ENCODE measurements around the gene SOBP. TPM values are rescaled to one million over a fixed set of nuclear protein-coding genes. Genes with fewer than 3 reads are reported as not detected.

The SOBP gene
- total RNA-seq, 1 experiment from 2014 or later = 10.1 TPM

DNA sequence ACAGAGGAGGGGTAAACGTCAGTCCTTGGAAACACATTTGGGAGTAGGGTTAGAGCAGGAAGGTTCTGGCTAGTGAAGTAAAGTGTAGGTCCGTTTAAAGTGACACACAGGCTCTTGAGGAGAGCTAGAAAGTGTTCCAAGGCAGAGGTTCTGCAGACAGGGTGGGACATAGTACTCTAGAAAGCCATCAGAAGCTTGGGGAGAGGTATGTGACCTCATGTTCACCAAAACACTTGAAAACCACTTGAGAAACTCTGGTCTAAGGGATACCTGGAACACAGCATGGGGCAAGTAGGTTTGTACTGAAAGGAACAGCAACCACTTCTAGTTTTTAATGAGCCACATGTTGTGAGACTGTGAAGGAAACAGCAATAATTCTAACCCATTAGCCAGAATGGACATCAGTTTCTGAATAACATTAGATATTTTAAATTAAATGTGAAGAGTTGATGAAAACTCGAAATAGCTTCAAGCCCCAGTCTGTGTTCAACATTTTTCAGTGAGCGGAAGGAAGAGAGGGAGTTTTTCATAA lies 49.0 kb downstream of the SOBP start (continued):
- TF ChIP-seq, protein P1, sequence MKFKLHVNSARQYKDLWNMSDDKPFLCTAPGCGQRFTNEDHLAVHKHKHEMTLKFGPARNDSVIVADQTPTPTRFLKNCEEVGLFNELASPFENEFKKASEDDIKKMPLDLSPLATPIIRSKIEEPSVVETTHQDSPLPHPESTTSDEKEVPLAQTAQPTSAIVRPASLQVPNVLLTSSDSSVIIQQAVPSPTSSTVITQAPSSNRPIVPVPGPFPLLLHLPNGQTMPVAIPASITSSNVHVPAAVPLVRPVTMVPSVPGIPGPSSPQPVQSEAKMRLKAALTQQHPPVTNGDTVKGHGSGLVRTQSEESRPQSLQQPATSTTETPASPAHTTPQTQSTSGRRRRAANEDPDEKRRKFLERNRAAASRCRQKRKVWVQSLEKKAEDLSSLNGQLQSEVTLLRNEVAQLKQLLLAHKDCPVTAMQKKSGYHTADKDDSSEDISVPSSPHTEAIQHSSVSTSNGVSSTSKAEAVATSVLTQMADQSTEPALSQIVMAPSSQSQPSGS (CRISPR knock-in tag; IDR thresholded peaks at IDR 0.05; ENCODE audit: borderline replicate concordance, low read depth) = no peak
- TF ChIP-seq ATF1 (CRISPR knock-in tag; IDR thresholded peaks at IDR 0.05) (no peak), ETV6 (CRISPR knock-in tag; IDR thresholded peaks at IDR 0.05) (no peak), NR3C1 (CRISPR knock-in tag; conservative IDR thresholded peaks at IDR 0.05; ENCODE audit: low read depth) (no peak), NR2C2 (CRISPR knock-in tag; IDR thresholded peaks at IDR 0.05) (no peak), NFE2L1 (CRISPR knock-in tag; IDR thresholded peaks at IDR 0.05) (no peak)
- TF ChIP-seq, protein P2, sequence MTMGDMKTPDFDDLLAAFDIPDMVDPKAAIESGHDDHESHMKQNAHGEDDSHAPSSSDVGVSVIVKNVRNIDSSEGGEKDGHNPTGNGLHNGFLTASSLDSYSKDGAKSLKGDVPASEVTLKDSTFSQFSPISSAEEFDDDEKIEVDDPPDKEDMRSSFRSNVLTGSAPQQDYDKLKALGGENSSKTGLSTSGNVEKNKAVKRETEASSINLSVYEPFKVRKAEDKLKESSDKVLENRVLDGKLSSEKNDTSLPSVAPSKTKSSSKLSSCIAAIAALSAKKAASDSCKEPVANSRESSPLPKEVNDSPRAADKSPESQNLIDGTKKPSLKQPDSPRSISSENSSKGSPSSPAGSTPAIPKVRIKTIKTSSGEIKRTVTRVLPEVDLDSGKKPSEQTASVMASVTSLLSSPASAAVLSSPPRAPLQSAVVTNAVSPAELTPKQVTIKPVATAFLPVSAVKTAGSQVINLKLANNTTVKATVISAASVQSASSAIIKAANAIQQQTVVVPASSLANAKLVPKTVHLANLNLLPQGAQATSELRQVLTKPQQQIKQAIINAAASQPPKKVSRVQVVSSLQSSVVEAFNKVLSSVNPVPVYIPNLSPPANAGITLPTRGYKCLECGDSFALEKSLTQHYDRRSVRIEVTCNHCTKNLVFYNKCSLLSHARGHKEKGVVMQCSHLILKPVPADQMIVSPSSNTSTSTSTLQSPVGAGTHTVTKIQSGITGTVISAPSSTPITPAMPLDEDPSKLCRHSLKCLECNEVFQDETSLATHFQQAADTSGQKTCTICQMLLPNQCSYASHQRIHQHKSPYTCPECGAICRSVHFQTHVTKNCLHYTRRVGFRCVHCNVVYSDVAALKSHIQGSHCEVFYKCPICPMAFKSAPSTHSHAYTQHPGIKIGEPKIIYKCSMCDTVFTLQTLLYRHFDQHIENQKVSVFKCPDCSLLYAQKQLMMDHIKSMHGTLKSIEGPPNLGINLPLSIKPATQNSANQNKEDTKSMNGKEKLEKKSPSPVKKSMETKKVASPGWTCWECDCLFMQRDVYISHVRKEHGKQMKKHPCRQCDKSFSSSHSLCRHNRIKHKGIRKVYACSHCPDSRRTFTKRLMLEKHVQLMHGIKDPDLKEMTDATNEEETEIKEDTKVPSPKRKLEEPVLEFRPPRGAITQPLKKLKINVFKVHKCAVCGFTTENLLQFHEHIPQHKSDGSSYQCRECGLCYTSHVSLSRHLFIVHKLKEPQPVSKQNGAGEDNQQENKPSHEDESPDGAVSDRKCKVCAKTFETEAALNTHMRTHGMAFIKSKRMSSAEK (CRISPR knock-in tag; IDR thresholded peaks at IDR 0.05; ENCODE audit: borderline replicate concordance) = no peak

DNA sequence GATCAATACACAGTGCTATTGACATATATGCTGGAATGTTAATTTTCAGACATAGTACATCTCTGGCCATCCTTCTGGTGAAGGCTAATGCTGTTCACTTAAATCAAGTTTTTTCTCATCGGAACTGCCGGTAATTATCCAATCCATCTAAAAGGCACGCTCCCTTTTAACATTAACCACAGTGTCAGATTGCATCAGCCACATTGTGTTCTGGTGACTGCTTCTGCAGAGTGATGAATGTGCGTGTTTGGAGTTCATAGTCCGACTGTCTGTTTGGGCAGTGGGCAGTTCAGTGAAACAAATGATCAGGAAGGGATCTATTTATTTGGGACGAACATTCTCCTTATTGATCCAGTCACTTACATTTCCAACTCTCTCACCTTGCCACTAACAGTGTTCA lies 49.5 kb downstream of the SOBP start:
- no peaks in the 10 kb centered on the region for H3K9me3 Mint-ChIP-seq
- H3K36me3 Mint-ChIP-seq = no peaks in the 10 kb centered on the region
- H3K27ac Mint-ChIP-seq = peak overlapping the region; percentile 86; the same call in 1 of the 2 replicates
- no peak overlapping the region for H3K4me3 Mint-ChIP-seq
- TF ChIP-seq GABPB1 (CRISPR knock-in tag; IDR thresholded peaks at IDR 0.05) = peak; percentile 100
- TF ChIP-seq, protein P3, sequence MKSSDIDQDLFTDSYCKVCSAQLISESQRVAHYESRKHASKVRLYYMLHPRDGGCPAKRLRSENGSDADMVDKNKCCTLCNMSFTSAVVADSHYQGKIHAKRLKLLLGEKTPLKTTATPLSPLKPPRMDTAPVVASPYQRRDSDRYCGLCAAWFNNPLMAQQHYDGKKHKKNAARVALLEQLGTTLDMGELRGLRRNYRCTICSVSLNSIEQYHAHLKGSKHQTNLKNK (CRISPR knock-in tag; IDR thresholded peaks at IDR 0.05) = no peak
- TF ChIP-seq, protein P4, sequence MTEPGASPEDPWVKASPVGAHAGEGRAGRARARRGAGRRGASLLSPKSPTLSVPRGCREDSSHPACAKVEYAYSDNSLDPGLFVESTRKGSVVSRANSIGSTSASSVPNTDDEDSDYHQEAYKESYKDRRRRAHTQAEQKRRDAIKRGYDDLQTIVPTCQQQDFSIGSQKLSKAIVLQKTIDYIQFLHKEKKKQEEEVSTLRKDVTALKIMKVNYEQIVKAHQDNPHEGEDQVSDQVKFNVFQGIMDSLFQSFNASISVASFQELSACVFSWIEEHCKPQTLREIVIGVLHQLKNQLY (CRISPR knock-in tag; IDR thresholded peaks at IDR 0.05) = no peak
- ATAC-seq (no peak), DNase-seq (ENCODE audit: low spot score) (no peak)
- CTCF ChIA-PET = interaction anchor here (0.6 to 1.5 kb wide), 2 partner anchors 116 to 330 kb away, joined by 4 to 6 read pairs; no protein-coding TSS in a partner anchor
- H3K27me3 Mint-ChIP-seq (ENCODE audit: low read depth) = no peaks in the 10 kb centered on the region
- POLR2A ChIA-PET = no interaction called here
- H3K4me1 Mint-ChIP-seq = peaks cover 60% of the 10 kb centered on the region

DNA sequence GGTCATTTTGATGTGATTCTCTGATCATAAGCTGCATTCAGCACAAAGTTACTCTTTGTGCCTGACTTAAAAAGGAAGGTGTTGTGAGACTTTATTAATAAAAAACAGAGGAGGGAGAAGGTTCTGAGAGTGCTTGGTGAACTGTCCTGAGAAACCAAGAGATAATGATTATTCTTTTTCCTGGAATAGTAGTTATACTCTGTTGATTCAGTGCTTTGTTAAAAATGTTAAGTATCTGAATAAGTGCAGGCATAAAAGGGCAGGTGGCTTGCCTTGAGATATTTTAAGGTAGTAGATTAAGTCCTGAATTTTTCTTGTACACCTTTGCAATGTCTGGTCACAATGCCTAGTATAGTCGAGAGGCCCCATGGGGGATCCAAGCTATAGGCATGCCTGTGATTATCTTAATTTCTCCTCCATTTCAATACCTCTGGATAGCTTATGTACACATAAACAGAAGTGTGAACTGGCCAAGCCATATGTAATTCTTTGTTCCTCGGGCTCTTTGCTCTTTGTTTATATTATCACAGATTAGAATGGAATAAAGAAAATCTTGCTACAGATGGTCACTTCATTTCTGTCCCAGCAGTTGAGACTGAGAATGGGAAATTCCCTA lies 50.0 kb downstream of the SOBP start:
- H3K4me1 Mint-ChIP-seq = peaks cover 59% of the 10 kb centered on the region
- no peak overlapping the region for H3K4me3 Mint-ChIP-seq
- no peaks in the 10 kb centered on the region for H3K36me3 Mint-ChIP-seq
- H3K27ac Mint-ChIP-seq = no peak overlapping the region
- H3K27me3 Mint-ChIP-seq (ENCODE audit: low read depth) = no peaks in the 10 kb centered on the region
- TF ChIP-seq EMX1 (CRISPR knock-in tag; IDR thresholded peaks at IDR 0.05) (no peak), ZBTB21 (CRISPR knock-in tag; IDR thresholded peaks at IDR 0.05; ENCODE audit: borderline replicate concordance) (no peak)
- TF ChIP-seq, protein P5, sequence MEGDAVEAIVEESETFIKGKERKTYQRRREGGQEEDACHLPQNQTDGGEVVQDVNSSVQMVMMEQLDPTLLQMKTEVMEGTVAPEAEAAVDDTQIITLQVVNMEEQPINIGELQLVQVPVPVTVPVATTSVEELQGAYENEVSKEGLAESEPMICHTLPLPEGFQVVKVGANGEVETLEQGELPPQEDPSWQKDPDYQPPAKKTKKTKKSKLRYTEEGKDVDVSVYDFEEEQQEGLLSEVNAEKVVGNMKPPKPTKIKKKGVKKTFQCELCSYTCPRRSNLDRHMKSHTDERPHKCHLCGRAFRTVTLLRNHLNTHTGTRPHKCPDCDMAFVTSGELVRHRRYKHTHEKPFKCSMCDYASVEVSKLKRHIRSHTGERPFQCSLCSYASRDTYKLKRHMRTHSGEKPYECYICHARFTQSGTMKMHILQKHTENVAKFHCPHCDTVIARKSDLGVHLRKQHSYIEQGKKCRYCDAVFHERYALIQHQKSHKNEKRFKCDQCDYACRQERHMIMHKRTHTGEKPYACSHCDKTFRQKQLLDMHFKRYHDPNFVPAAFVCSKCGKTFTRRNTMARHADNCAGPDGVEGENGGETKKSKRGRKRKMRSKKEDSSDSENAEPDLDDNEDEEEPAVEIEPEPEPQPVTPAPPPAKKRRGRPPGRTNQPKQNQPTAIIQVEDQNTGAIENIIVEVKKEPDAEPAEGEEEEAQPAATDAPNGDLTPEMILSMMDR (IDR thresholded peaks at IDR 0.05) = no peak
- TF ChIP-seq, protein P6, sequence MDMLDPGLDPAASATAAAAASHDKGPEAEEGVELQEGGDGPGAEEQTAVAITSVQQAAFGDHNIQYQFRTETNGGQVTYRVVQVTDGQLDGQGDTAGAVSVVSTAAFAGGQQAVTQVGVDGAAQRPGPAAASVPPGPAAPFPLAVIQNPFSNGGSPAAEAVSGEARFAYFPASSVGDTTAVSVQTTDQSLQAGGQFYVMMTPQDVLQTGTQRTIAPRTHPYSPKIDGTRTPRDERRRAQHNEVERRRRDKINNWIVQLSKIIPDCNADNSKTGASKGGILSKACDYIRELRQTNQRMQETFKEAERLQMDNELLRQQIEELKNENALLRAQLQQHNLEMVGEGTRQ (CRISPR knock-in tag; IDR thresholded peaks at IDR 0.05) = no peak
- TF ChIP-seq, protein P7, sequence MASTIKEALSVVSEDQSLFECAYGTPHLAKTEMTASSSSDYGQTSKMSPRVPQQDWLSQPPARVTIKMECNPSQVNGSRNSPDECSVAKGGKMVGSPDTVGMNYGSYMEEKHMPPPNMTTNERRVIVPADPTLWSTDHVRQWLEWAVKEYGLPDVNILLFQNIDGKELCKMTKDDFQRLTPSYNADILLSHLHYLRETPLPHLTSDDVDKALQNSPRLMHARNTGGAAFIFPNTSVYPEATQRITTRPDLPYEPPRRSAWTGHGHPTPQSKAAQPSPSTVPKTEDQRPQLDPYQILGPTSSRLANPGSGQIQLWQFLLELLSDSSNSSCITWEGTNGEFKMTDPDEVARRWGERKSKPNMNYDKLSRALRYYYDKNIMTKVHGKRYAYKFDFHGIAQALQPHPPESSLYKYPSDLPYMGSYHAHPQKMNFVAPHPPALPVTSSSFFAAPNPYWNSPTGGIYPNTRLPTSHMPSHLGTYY (CRISPR knock-in tag; IDR thresholded peaks at IDR 0.05) = no peak
- DNase-seq (ENCODE audit: low spot score) (no peak), ATAC-seq (no peak)
- ChIA-PET POLR2A (no interaction called here), CTCF (no interaction called here)
- H3K9me3 Mint-ChIP-seq = no peaks in the 10 kb centered on the region

Measured in WTC11 (cell line).